ENCODE results near the gene RSPH3. TPM values are rescaled to one million over a fixed set of nuclear protein-coding genes. Genes with fewer than 3 reads are reported as not detected.

RSPH3 gene
- total and polyA plus RNA-seq, 10 of the 15 experiments (the other 5 are each of a cell fraction or from before 2014, with no cell fraction given) = 0.40 to 3.5 (median 1.4) TPM

- peak; percentile 52; the same call in 1 of the 2 replicates for TF ChIP-seq RB1 (IDR thresholded peaks at IDR 0.05; ENCODE audit: borderline replicate concordance)
- TF ChIP-seq JUND (IDR thresholded peaks at IDR 0.05; ENCODE audit: low read depth, low read length) = no peak
- TF ChIP-seq ASH2L (IDR thresholded peaks at IDR 0.05; ENCODE audit: borderline replicate concordance, low read depth) = peak; percentile 30; the same call in 1 of the 2 replicates
- no peak for TF ChIP-seq BRCA1 (IDR thresholded peaks at IDR 0.05; ENCODE audit: low read depth, low read length)
- no peak for TF ChIP-seq NFYB (IDR thresholded peaks at IDR 0.05; ENCODE audit: insufficient read depth, low read depth, low read length)
- TF ChIP-seq SREBF2 (IDR thresholded peaks at IDR 0.05; ENCODE audit: low read length) = no peak
- no peak for TF ChIP-seq SMAD1 (IDR thresholded peaks at IDR 0.05; ENCODE audit: low read depth, partially characterized antibody)
- TF ChIP-seq RUNX3 (IDR thresholded peaks at IDR 0.05; ENCODE audit: low read length) = peak; percentile 99
- TF ChIP-seq PAX8 (IDR thresholded peaks at IDR 0.05) = no peak
- peak; percentile 94 for TF ChIP-seq FOXM1 (IDR thresholded peaks at IDR 0.05; ENCODE audit: low read depth, low read length)
- peak; percentile 91 for TF ChIP-seq CBFB (IDR thresholded peaks at IDR 0.05; ENCODE audit: low read depth)
- TF ChIP-seq NKRF (conservative IDR thresholded peaks at IDR 0.05) = no peak; the same call in 1 of the 2 replicates
- peak in 1 of 2 experiments; percentile 76; a peak in 1 of 3 replicates for TF ChIP-seq EGR1 (IDR thresholded peaks at IDR 0.05; ENCODE audit: borderline replicate concordance in 1 of 2, low read depth in 2 of 2, low read length in 2 of 2)
- TF ChIP-seq TCF7 (IDR thresholded peaks at IDR 0.05; ENCODE audit: borderline replicate concordance) = peak; percentile 13; the same call in 1 of the 2 replicates
- no peak; the same call in 1 of the 2 replicates for TF ChIP-seq ZBED1 (IDR thresholded peaks at IDR 0.05; ENCODE audit: borderline replicate concordance)
- TF ChIP-seq TCF12 (IDR thresholded peaks at IDR 0.05; ENCODE audit: low read depth, low read length) = no peak
- peak; percentile 92; the same call in 1 of the 2 replicates for TF ChIP-seq BACH1 (IDR thresholded peaks at IDR 0.05; ENCODE audit: borderline replicate concordance)
- peak; percentile 86 to 93 for TF ChIP-seq EP300 (IDR thresholded peaks at IDR 0.05; ENCODE audit: borderline replicate concordance in 1 of 2, control insufficient read depth in 1 of 2, low read depth in 2 of 2, low read length in 2 of 2)
- TF ChIP-seq CEBPB (IDR thresholded peaks at IDR 0.05; ENCODE audit: borderline replicate concordance in 1 of 2, low read depth in 2 of 2, low read length in 2 of 2) = peak; percentile 21 to 73; a peak in 2 of 4 replicates
- peak; percentile 69; the same call in 1 of the 2 replicates for TF ChIP-seq ZBTB40 (IDR thresholded peaks at IDR 0.05; ENCODE audit: borderline replicate concordance)
- peak; percentile 89 for TF ChIP-seq NR2F1 (conservative IDR thresholded peaks at IDR 0.05)
- TF ChIP-seq CHD1 (IDR thresholded peaks at IDR 0.05; ENCODE audit: low read depth, low read length) = no peak
These were observed 39.2 kb upstream of the RSPH3 start (continued) for GRCh38 chr6:159038914-159039884.

All from GM12878 (cell line).